Ectodermal cell (in vitro differentiated cells): ENCODE data around the gene PGM5.

Experiments
- H3K27ac ChIP-seq: 2 replicates; pipeline ENCODE4 v1.7.0; 2013; ENCODE audit warnings: mild to moderate bottlenecking, low read depth, low read length; ENCODE audit not compliant: insufficient read depth, poor library complexity, severe bottlenecking
- H3K27me3 ChIP-seq: 2 replicates; pipeline ENCODE4 v1.7.0; 2013; ENCODE audit warnings: mild to moderate bottlenecking, low read length; ENCODE audit not compliant: insufficient read depth, control insufficient read depth, poor library complexity, severe bottlenecking
- H3K36me3 ChIP-seq: one replicate; pipeline ENCODE4 v1.7.0; 2013; ENCODE audit warnings: low read length; ENCODE audit not compliant: control insufficient read depth, insufficient read depth
- H3K4me1 ChIP-seq: one replicate; pipeline ENCODE4 v1.7.0; 2013; ENCODE audit warnings: low read length; ENCODE audit not compliant: control insufficient read depth, insufficient read depth
- H3K4me3 ChIP-seq: 2 replicates; pipeline ENCODE4 v1.7.0; 2013; ENCODE audit warnings: low read depth, low read length, control low read depth; ENCODE audit not compliant: insufficient read depth
- H3K9me3 ChIP-seq: 2 replicates; pipeline ENCODE4 v1.7.0; 2013; ENCODE audit warnings: mild to moderate bottlenecking, low read length, moderate library complexity; ENCODE audit not compliant: control insufficient read depth
- WGBS, 2 experiments: methylation state at CpG; one replicate each; pipeline ENCODE4 v1.1.7; 2013; ENCODE audit warnings: missing lambda C conversion rate in 2 of 2; 5-methylcytosine and 5-hydroxymethylcytosine counted together

Gene PGM5

GRCh38 chr9:68523367-68523936 is 167.0 kb downstream of the PGM5 start:
- Histone ChIP-seq H3K4me1 (no peaks in the 10 kb centered on the region), H3K27me3 (peaks cover 58% of the 10 kb centered on the region), H3K27ac (no peak overlapping the region), H3K4me3 (no peak overlapping the region), H3K9me3 (no peaks in the 10 kb centered on the region), H3K36me3 (no peaks in the 10 kb centered on the region)
- 82 to 89% methylated on average over 3 to 4 of the region's 4 CpGs for WGBS, 2 experiments

- H3K4me3 ChIP-seq = no peak overlapping the region
- no peak overlapping the region for H3K27ac ChIP-seq
- peaks cover 59% of the 10 kb centered on the region for H3K27me3 ChIP-seq
- H3K4me1 ChIP-seq = peaks cover 5% of the 10 kb centered on the region
- no peaks in the 10 kb centered on the region for H3K36me3 ChIP-seq
- 38 to 39% methylated on average over 7 of the region's 7 CpGs for whole genome bisulfite sequencing, 2 experiments
- no peaks in the 10 kb centered on the region for H3K9me3 ChIP-seq
These were observed 174.2 kb downstream of the PGM5 start for GRCh38 chr9:68530618-68531017.

- Histone ChIP-seq H3K4me3 (no peak overlapping the region), H3K4me1 (peaks cover 7% of the 10 kb centered on the region), H3K27me3 (peaks cover 48% of the 10 kb centered on the region), H3K9me3 (no peaks in the 10 kb centered on the region), H3K27ac (no peak overlapping the region), H3K36me3 (no peaks in the 10 kb centered on the region)
- 88 to 91% methylated on average over 4 of the region's 4 CpGs for WGBS, 2 experiments
These were observed 175.7 kb downstream of the PGM5 start for GRCh38 chr9:68532131-68532530.

GRCh38 chr9:68533678-68534077 is 177.3 kb downstream of the PGM5 start:
- H3K4me3 ChIP-seq = no peak overlapping the region
- H3K27me3 ChIP-seq = peaks cover 32% of the 10 kb centered on the region
- no peaks in the 10 kb centered on the region for H3K36me3 ChIP-seq
- WGBS, 2 experiments = 75 to 83% methylated on average over 3 of the region's 3 CpGs
- peaks cover 11% of the 10 kb centered on the region for H3K4me1 ChIP-seq
- no peaks in the 10 kb centered on the region for H3K9me3 ChIP-seq
- no peak overlapping the region for H3K27ac ChIP-seq

- no peaks in the 10 kb centered on the region for H3K9me3 ChIP-seq
- WGBS, 2 experiments = 81 to 85% methylated on average over 10 of the region's 10 CpGs
- H3K4me3 ChIP-seq = no peak overlapping the region
- H3K4me1 ChIP-seq = peaks cover 11% of the 10 kb centered on the region
- peaks cover 14% of the 10 kb centered on the region for H3K27me3 ChIP-seq
- H3K36me3 ChIP-seq = no peaks in the 10 kb centered on the region
- no peak overlapping the region for H3K27ac ChIP-seq
These were observed 180.6 kb downstream of the PGM5 start for GRCh38 chr9:68536876-68537615.

- Histone ChIP-seq H3K27me3 (peaks cover 16% of the 10 kb centered on the region), H3K27ac (no peak overlapping the region), H3K4me1 (peaks cover 11% of the 10 kb centered on the region), H3K36me3 (no peaks in the 10 kb centered on the region), H3K4me3 (no peak overlapping the region), H3K9me3 (no peaks in the 10 kb centered on the region)
- WGBS, 2 experiments = 91 to 96% methylated on average over 1 of the region's 1 CpG
These were observed 181.1 kb downstream of the PGM5 start for GRCh38 chr9:68537616-68537880.

- no peaks in the 10 kb centered on the region for H3K36me3 ChIP-seq
- peaks cover 22% of the 10 kb centered on the region for H3K27me3 ChIP-seq
- no peak overlapping the region for H3K27ac ChIP-seq
- WGBS, 2 experiments = 90 to 92% methylated on average over 3 of the region's 3 CpGs
- H3K4me3 ChIP-seq = no peak overlapping the region
- no peaks in the 10 kb centered on the region for H3K9me3 ChIP-seq
- H3K4me1 ChIP-seq = peaks cover 11% of the 10 kb centered on the region
These were observed 181.8 kb downstream of the PGM5 start for GRCh38 chr9:68538200-68538599.

GRCh38 chr9:68540712-68541535 is 184.5 kb downstream of the PGM5 start, which contains the start of gene TMEM252:
Gene TMEM252 (minus strand): TSS chr9:68540883. CDS start chr9:68540814, 69 bp downstream.
- Histone ChIP-seq H3K4me3 (no peak within 1 kb of the TSS), H3K36me3 (no peaks in the 10 kb centered on the region), H3K4me1 (peaks cover 6% of the 10 kb centered on the region), H3K27me3 (peaks cover 33% of the 10 kb centered on the region), H3K27ac (no peak within 1 kb of the TSS), H3K9me3 (no peaks in the 10 kb centered on the region)
- WGBS, 2 experiments = 78 to 83% methylated on average over 8 of the region's 8 CpGs

- H3K9me3 ChIP-seq = no peaks in the 10 kb centered on the region
- no peaks in the 10 kb centered on the region for H3K36me3 ChIP-seq
- H3K27ac ChIP-seq = no peak overlapping the region
- H3K4me3 ChIP-seq = no peak overlapping the region
- peaks cover 33% of the 10 kb centered on the region for H3K27me3 ChIP-seq
- 77 to 79% methylated on average over 2 of the region's 2 CpGs for WGBS, 2 experiments
- H3K4me1 ChIP-seq = peaks cover 6% of the 10 kb centered on the region
These were observed 185.2 kb downstream of the PGM5 start for GRCh38 chr9:68541568-68541967.

GRCh38 chr9:68545033-68545705 is 188.8 kb downstream of the PGM5 start:
- Histone ChIP-seq H3K4me1 (no peaks in the 10 kb centered on the region), H3K36me3 (no peaks in the 10 kb centered on the region), H3K4me3 (no peak overlapping the region), H3K9me3 (no peaks in the 10 kb centered on the region), H3K27me3 (peaks cover 33% of the 10 kb centered on the region), H3K27ac (no peak overlapping the region)
- 90 to 91% methylated on average over 3 of the region's 3 CpGs for WGBS, 2 experiments
